HepG2 (cell line): ENCODE measurements around the gene ST14.

Source experiments
- BCLAF1 ChIP-seq: fragments of 450-650 bp; IDR thresholded peaks from 2 replicates; pipeline ENCODE4 v1.6.1; 2017; ENCODE audit warnings: mild to moderate bottlenecking
- ZBTB4 ChIP-seq: sonication (generic); formaldehyde crosslinking; IDR thresholded peaks from 2 replicates; pipeline ENCODE4 v1.4.0; 2020; ENCODE audit warnings: missing genetic modification reagents, mild to moderate bottlenecking, borderline replicate concordance

- TF ChIP-seq ZBTB4 = no peak
- TF ChIP-seq BCLAF1 = no peak
Observed at GRCh38 chr11:130181295-130182272, 22.0 kb downstream of the ST14 start.
